ENCODE measurements around the gene NPTX1.

NPTX1 gene

DNA sequence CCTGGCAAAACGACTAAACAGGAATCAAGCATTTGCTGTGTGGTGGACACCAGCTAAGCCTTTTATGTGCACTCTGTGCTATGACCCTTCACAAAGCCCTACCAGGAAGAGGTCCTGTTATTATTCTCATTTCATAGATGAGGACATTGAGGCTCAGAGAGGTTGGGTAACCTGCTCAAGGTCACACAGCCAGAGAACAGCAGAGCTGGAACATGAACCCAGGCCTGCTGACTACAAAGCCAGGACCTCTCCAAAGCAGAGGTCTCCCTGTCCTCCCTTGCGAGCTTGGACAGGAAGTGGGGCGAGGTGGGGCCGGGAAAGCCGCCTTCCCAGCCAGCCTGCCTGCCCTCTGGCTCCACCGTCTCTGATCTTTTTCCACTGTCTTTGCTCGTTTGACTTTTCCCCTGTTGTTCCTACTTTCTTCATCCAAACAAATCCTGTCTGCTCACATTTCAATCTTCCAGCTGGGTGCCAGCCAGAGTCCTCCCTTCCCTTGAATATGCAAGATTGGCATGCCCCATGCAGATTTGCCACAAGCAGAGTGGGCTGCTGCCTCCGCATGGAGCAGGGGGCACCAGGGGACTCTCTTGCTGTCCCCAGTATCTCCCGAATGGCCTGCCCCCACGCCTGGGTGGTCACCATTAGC lies 44.5 kb upstream of the NPTX1 start:
- H3K27me3 ChIP-seq (ENCODE audit: insufficient read depth, low read length, poor library complexity), result peaks cover 7% of the 10 kb centered on the region
- no peak for DNase-seq
- no peaks in the 10 kb centered on the region for H3K36me3 ChIP-seq (ENCODE audit: insufficient read depth, low read length)
- no peak overlapping the region for H3K9ac ChIP-seq (ENCODE audit: low read depth, low read length)
- H3K27ac ChIP-seq (ENCODE audit: low read length), result no peak overlapping the region
- TF ChIP-seq, protein P1, sequence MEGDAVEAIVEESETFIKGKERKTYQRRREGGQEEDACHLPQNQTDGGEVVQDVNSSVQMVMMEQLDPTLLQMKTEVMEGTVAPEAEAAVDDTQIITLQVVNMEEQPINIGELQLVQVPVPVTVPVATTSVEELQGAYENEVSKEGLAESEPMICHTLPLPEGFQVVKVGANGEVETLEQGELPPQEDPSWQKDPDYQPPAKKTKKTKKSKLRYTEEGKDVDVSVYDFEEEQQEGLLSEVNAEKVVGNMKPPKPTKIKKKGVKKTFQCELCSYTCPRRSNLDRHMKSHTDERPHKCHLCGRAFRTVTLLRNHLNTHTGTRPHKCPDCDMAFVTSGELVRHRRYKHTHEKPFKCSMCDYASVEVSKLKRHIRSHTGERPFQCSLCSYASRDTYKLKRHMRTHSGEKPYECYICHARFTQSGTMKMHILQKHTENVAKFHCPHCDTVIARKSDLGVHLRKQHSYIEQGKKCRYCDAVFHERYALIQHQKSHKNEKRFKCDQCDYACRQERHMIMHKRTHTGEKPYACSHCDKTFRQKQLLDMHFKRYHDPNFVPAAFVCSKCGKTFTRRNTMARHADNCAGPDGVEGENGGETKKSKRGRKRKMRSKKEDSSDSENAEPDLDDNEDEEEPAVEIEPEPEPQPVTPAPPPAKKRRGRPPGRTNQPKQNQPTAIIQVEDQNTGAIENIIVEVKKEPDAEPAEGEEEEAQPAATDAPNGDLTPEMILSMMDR (IDR thresholded peaks at IDR 0.05; ENCODE audit: borderline replicate concordance, extremely low read depth, low read length, poor library complexity, severe bottlenecking), result no peak
- TF ChIP-seq EZH2 (IDR thresholded peaks at IDR 0.05; ENCODE audit: borderline replicate concordance, low read depth, low read length, severe bottlenecking), result no peak
- no peaks in the 10 kb centered on the region for H3K4me1 ChIP-seq (ENCODE audit: insufficient read depth, low read length)
- no peak overlapping the region for H3K4me2 ChIP-seq (ENCODE audit: insufficient read depth, low read length)
- H3K4me3 ChIP-seq (ENCODE audit: low read depth in 1 of 2, low read length in 2 of 2), result no peak overlapping the region
- H3K79me2 ChIP-seq (ENCODE audit: insufficient read depth, low read length), result no peaks in the 10 kb centered on the region
- H3K9me3 ChIP-seq (ENCODE audit: insufficient read depth, low read length, severe bottlenecking), result no peaks in the 10 kb centered on the region
- no peaks in the 10 kb centered on the region; the same call in 1 of the 2 replicates for H4K20me1 ChIP-seq (ENCODE audit: insufficient read depth, low read length)
- no peak for ATAC-seq (ENCODE audit: insufficient read depth, low read depth)
- H2AFZ ChIP-seq (ENCODE audit: low read depth, low read length), result no peak overlapping the region

DNA sequence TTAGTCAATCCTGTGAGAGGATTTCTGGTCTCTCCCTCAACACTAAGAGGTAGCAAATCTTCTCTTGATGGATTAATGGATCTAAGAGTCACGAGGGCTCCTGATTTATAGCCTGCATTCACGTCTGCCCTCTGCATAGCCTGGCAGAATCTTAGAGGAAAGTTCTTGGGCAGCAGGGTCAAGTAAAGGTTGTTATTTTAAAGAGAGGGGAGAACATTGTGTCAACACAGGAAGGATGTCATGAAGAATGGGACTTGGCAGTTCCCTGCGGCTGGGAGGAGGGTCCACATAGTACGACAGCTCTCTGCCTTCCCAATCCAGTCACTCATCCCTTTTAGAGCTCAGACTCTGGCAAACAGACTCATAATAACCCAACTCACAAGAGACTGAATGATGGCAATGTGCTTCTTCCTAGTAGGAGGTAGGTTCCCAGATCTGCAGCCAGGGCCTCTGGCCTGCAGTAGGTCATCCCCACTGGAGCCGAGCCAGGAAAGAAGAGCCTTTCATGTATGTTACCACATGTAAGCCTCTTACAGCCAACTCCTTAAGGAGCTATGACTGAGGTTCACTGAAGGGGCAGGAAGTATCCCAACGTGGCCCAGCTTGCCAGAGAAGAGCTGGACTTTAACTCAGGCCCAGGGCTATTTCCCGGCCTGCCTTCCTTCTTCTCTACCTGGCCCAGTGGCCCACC lies 42.8 kb upstream of the NPTX1 start:
- H3K4me3 ChIP-seq (ENCODE audit: low read depth in 1 of 2, low read length in 2 of 2), result no peak overlapping the region
- H3K27ac ChIP-seq (ENCODE audit: low read length), result no peak overlapping the region
- H3K79me2 ChIP-seq (ENCODE audit: insufficient read depth, low read length), result no peaks in the 10 kb centered on the region
- no peak for TF ChIP-seq EZH2 (IDR thresholded peaks at IDR 0.05; ENCODE audit: borderline replicate concordance, low read depth, low read length, severe bottlenecking)
- TF ChIP-seq, protein P1 (IDR thresholded peaks at IDR 0.05; ENCODE audit: borderline replicate concordance, extremely low read depth, low read length, poor library complexity, severe bottlenecking), result no peak
- H3K27me3 ChIP-seq (ENCODE audit: insufficient read depth, low read length, poor library complexity), result peaks cover 7% of the 10 kb centered on the region
- H3K4me2 ChIP-seq (ENCODE audit: insufficient read depth, low read length), result no peak overlapping the region
- no peak overlapping the region for H3K9ac ChIP-seq (ENCODE audit: low read depth, low read length)
- no peak overlapping the region for H2AFZ ChIP-seq (ENCODE audit: low read depth, low read length)
- no peaks in the 10 kb centered on the region for H4K20me1 ChIP-seq (ENCODE audit: insufficient read depth, low read length)
- no peaks in the 10 kb centered on the region for H3K9me3 ChIP-seq (ENCODE audit: insufficient read depth, low read length, severe bottlenecking)
- DNase-seq, result no peak
- no peak for ATAC-seq (ENCODE audit: insufficient read depth, low read depth)
- no peaks in the 10 kb centered on the region for H3K4me1 ChIP-seq (ENCODE audit: insufficient read depth, low read length)
- no peaks in the 10 kb centered on the region for H3K36me3 ChIP-seq (ENCODE audit: insufficient read depth, low read length)

DNA sequence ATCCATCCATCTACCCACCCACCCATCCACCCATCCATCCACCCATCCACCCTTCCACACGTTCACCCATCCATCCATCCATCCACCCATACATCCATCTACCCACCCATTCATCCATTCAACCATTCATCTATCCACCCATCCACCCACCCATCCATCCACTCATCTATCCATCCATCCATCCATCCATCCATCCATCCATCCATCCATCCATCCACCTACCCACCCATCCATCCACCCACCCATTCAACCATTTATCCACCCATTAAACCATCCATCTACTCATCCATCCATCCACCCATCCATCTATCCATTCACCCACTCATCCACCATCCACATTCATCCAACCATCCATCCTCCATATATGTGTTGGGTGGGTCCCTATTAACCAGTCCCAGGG lies 42.0 kb upstream of the NPTX1 start:
- Histone ChIP-seq H3K4me3 (ENCODE audit: low read depth in 1 of 2, low read length in 2 of 2) (no peak overlapping the region), H3K9ac (ENCODE audit: low read depth, low read length) (no peak overlapping the region), H3K79me2 (ENCODE audit: insufficient read depth, low read length) (no peaks in the 10 kb centered on the region), H4K20me1 (ENCODE audit: insufficient read depth, low read length) (no peaks in the 10 kb centered on the region), H3K36me3 (ENCODE audit: insufficient read depth, low read length) (no peaks in the 10 kb centered on the region), H3K4me1 (ENCODE audit: insufficient read depth, low read length) (no peaks in the 10 kb centered on the region), H3K4me2 (ENCODE audit: insufficient read depth, low read length) (no peak overlapping the region), H3K27ac (ENCODE audit: low read length) (no peak overlapping the region), H3K27me3 (ENCODE audit: insufficient read depth, low read length, poor library complexity) (peaks cover 7% of the 10 kb centered on the region), H3K9me3 (ENCODE audit: insufficient read depth, low read length, severe bottlenecking) (no peaks in the 10 kb centered on the region), H2AFZ (ENCODE audit: low read depth, low read length) (no peak overlapping the region)
- no peak for TF ChIP-seq EZH2 (IDR thresholded peaks at IDR 0.05; ENCODE audit: borderline replicate concordance, low read depth, low read length, severe bottlenecking)
- TF ChIP-seq, protein P1 (IDR thresholded peaks at IDR 0.05; ENCODE audit: borderline replicate concordance, extremely low read depth, low read length, poor library complexity, severe bottlenecking), result no peak
- DNase-seq (no peak), ATAC-seq (ENCODE audit: insufficient read depth, low read depth) (no peak)
